ENCODE results near the gene UBTD1.

- TF ChIP-seq CTCF (IDR thresholded peaks at IDR 0.05) (no peak), POLR2AphosphoS5 (IDR thresholded peaks at IDR 0.05) (no peak)
These were observed 47.9 kb upstream of the UBTD1 start for GRCh38 chr10:97450828-97451227.
